Progenitor cell of endocrine pancreas (in vitro differentiated cells): ENCODE measurements around the gene ISOC1. TPM values are rescaled to one million over a fixed set of nuclear protein-coding genes. Genes with fewer than 3 reads are reported as not detected.

Source experiments
- DNase-seq: peaks from one replicate; pipeline ENCODE4 v3.0.0; 2021; ENCODE audit warnings: low spot score; ENCODE audit not compliant: unreplicated experiment
- H3K27ac Mint-ChIP-seq: 2 replicates; pipeline ENCODE4 v1.8.0; 2021; ENCODE audit warnings: mild to moderate bottlenecking, moderate library complexity, mixed read lengths
- H3K27me3 Mint-ChIP-seq: 2 replicates; pipeline ENCODE4 v1.8.0; 2021; ENCODE audit warnings: mixed read lengths
- H3K36me3 Mint-ChIP-seq: 2 replicates; pipeline ENCODE4 v1.8.0; 2022; ENCODE audit warnings: mixed read lengths; ENCODE audit not compliant: insufficient read depth
- H3K4me1 Mint-ChIP-seq: 2 replicates; pipeline ENCODE4 v1.8.0; 2021; ENCODE audit warnings: low read depth, mixed read lengths
- H3K4me3 Mint-ChIP-seq: 2 replicates; pipeline ENCODE4 v1.8.0; 2021; ENCODE audit warnings: low read depth, mild to moderate bottlenecking, moderate library complexity, mixed read lengths
- H3K9me3 Mint-ChIP-seq: 2 replicates; pipeline ENCODE4 v1.8.0; 2021; ENCODE audit warnings: low read depth, mixed read lengths
- CTCF ChIP-seq: fragments of 200-600 bp; sonication (generic); IDR thresholded peaks from one replicate; pipeline ENCODE4 v1.5.0; 2021; ENCODE audit warnings: antibody characterized with exemption, mild to moderate bottlenecking; ENCODE audit not compliant: unreplicated experiment
- total RNA-seq: library from RNA; stranded (reverse); gene quantifications from 2 replicates; pipeline ENCODE4 v1.2.1, GENCODE V29; 2021

The ISOC1 gene
- total RNA-seq, 1 donor from 2014 or later: 29.4 TPM

GRCh38 chr5:129115680-129116079, 21.1 kb downstream of the ISOC1 start:
- no peak overlapping the region for H3K4me3 Mint-ChIP-seq
- H3K4me1 Mint-ChIP-seq: peaks cover 13% of the 10 kb centered on the region
- H3K36me3 Mint-ChIP-seq: peaks cover 1% of the 10 kb centered on the region
- no peak overlapping the region for H3K27ac Mint-ChIP-seq
- no peaks in the 10 kb centered on the region for H3K27me3 Mint-ChIP-seq
- no peak for DNase-seq
- no peaks in the 10 kb centered on the region for H3K9me3 Mint-ChIP-seq
- TF ChIP-seq CTCF: no peak

- no peaks in the 10 kb centered on the region for H3K27me3 Mint-ChIP-seq
Observed at GRCh38 chr5:129116797-129117196, 22.2 kb downstream of the ISOC1 start.

GRCh38 chr5:129118405-129118804, 23.9 kb downstream of the ISOC1 start:
- no peaks in the 10 kb centered on the region for H3K27me3 Mint-ChIP-seq

More at GRCh38 chr5:129116797-129117196, 22.2 kb downstream of the ISOC1 start:
- Mint-ChIP-seq H3K4me3 (no peak overlapping the region), H3K9me3 (no peaks in the 10 kb centered on the region), H3K27ac (peak overlapping the region; percentile 45), H3K4me1 (peaks cover 13% of the 10 kb centered on the region), H3K36me3 (peaks cover 1% of the 10 kb centered on the region)
- no peak for DNase-seq
- no peak for TF ChIP-seq CTCF

GRCh38 chr5:129118826-129119225, 24.3 kb downstream of the ISOC1 start:
- no peaks in the 10 kb centered on the region for H3K36me3 Mint-ChIP-seq
- H3K27ac Mint-ChIP-seq: no peak overlapping the region
- no peak overlapping the region for H3K4me3 Mint-ChIP-seq
- no peaks in the 10 kb centered on the region for H3K27me3 Mint-ChIP-seq
- peaks cover 13% of the 10 kb centered on the region for H3K4me1 Mint-ChIP-seq
- no peak for DNase-seq
- no peak for TF ChIP-seq CTCF
- H3K9me3 Mint-ChIP-seq: no peaks in the 10 kb centered on the region

More at GRCh38 chr5:129118405-129118804, 23.9 kb downstream of the ISOC1 start:
- H3K4me1 Mint-ChIP-seq: peaks cover 13% of the 10 kb centered on the region
- no peaks in the 10 kb centered on the region for H3K9me3 Mint-ChIP-seq
- TF ChIP-seq CTCF: no peak
- no peak overlapping the region for H3K4me3 Mint-ChIP-seq
- no peak overlapping the region for H3K27ac Mint-ChIP-seq
- H3K36me3 Mint-ChIP-seq: peaks cover under 1% of the 10 kb centered on the region
- DNase-seq: no peak

- no peaks in the 10 kb centered on the region for H3K27me3 Mint-ChIP-seq
- no peak for DNase-seq
- H3K9me3 Mint-ChIP-seq: no peaks in the 10 kb centered on the region
- TF ChIP-seq CTCF: no peak
- H3K36me3 Mint-ChIP-seq: no peaks in the 10 kb centered on the region
- no peak overlapping the region for H3K27ac Mint-ChIP-seq
- peaks cover 13% of the 10 kb centered on the region for H3K4me1 Mint-ChIP-seq
- no peak overlapping the region for H3K4me3 Mint-ChIP-seq
Observed at GRCh38 chr5:129120158-129120581, 25.6 kb downstream of the ISOC1 start.
